SK-N-SH treated with all-trans-retinoic acid at 6 μM for 48 hours (cell line): Measurements from ENCODE around the gene RTN4RL1.

ENCODE experiments used
- ARNTL ChIP-seq: fragments of 450-650 bp; formaldehyde crosslinking; IDR thresholded peaks from 2 replicates; pipeline ENCODE4 v1.5.0; 2020; ENCODE audit warnings: low read depth, mild to moderate bottlenecking, moderate library complexity, borderline replicate concordance
- BACH2 ChIP-seq: fragments of 250-450 bp; sonication (Bioruptor Pico); IDR thresholded peaks from 2 replicates; pipeline ENCODE4 v1.9.0; 2021; ENCODE audit warnings: mild to moderate bottlenecking, borderline replicate concordance
- GLIS3 ChIP-seq: fragments of 250-450 bp; sonication (Bioruptor Pico); IDR thresholded peaks from 2 replicates; pipeline ENCODE4 v1.5.0; 2020; ENCODE audit warnings: mild to moderate bottlenecking, moderate library complexity
- PPARA ChIP-seq: fragments of 250-450 bp; sonication (Bioruptor Pico); IDR thresholded peaks from 2 replicates; pipeline ENCODE4 v1.5.0; 2020; ENCODE audit warnings: mild to moderate bottlenecking, borderline replicate concordance
- RARB ChIP-seq: fragments of 250-450 bp; sonication (Bioruptor Pico); IDR thresholded peaks from 2 replicates; pipeline ENCODE4 v1.8.0; 2021; ENCODE audit warnings: mild to moderate bottlenecking, moderate library complexity
- ZC3H10 ChIP-seq: fragments of 250-450 bp; sonication (Bioruptor Pico); IDR thresholded peaks from 2 replicates; pipeline ENCODE4 v1.5.1; 2021; ENCODE audit warnings: mild to moderate bottlenecking, moderate library complexity
- ZFP3 ChIP-seq: fragments of 250-450 bp; sonication (Bioruptor Pico); IDR thresholded peaks from 2 replicates; pipeline ENCODE4 v1.5.0; 2020; ENCODE audit warnings: mild to moderate bottlenecking, moderate library complexity
- TF ChIP-seq, protein P1 (sequence below): fragments of 250-450 bp; sonication (Bioruptor Pico); IDR thresholded peaks from 2 replicates; pipeline ENCODE4 v1.5.1; 2020; ENCODE audit warnings: low read depth, mild to moderate bottlenecking, moderate library complexity
- TF ChIP-seq, protein P2 (sequence below): fragments of 250-450 bp; sonication (Bioruptor Pico); IDR thresholded peaks from 2 replicates; pipeline ENCODE4 v1.8.0; 2020; ENCODE audit warnings: mild to moderate bottlenecking, moderate library complexity, borderline replicate concordance
- TF ChIP-seq, protein P3 (sequence below): fragments of 250-450 bp; sonication (Bioruptor Pico); IDR thresholded peaks from 2 replicates; pipeline ENCODE4 v1.5.0; 2020; ENCODE audit warnings: mild to moderate bottlenecking, moderate library complexity

DNA sequence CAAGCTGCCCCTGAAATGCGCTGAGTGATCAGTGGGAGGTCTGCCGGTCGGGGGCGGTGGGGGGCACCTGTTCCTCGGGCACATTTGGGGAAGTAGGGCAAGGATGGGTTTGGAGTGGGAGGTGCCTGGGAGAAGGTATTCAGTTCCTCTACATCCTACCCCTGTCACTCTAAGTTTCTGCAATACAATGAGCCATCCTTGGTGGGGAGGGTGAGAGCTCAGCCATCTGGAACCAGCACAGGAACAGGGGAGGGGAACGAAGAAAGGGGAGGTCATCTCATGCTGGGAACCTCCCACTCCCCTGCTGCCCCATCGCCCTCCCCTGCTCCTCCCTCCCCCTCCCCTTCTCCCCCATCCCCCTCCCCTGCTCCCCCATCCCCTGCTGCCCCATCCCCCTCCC is 9.0 kb upstream of the RTN4RL1 start:
- no peak for TF ChIP-seq ZC3H10 (CRISPR knock-in tag)
- TF ChIP-seq, protein P1, sequence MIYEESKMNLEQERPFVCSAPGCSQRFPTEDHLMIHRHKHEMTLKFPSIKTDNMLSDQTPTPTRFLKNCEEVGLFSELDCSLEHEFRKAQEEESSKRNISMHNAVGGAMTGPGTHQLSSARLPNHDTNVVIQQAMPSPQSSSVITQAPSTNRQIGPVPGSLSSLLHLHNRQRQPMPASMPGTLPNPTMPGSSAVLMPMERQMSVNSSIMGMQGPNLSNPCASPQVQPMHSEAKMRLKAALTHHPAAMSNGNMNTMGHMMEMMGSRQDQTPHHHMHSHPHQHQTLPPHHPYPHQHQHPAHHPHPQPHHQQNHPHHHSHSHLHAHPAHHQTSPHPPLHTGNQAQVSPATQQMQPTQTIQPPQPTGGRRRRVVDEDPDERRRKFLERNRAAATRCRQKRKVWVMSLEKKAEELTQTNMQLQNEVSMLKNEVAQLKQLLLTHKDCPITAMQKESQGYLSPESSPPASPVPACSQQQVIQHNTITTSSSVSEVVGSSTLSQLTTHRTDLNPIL (CRISPR knock-in tag) = no peak
- TF ChIP-seq, protein P2, sequence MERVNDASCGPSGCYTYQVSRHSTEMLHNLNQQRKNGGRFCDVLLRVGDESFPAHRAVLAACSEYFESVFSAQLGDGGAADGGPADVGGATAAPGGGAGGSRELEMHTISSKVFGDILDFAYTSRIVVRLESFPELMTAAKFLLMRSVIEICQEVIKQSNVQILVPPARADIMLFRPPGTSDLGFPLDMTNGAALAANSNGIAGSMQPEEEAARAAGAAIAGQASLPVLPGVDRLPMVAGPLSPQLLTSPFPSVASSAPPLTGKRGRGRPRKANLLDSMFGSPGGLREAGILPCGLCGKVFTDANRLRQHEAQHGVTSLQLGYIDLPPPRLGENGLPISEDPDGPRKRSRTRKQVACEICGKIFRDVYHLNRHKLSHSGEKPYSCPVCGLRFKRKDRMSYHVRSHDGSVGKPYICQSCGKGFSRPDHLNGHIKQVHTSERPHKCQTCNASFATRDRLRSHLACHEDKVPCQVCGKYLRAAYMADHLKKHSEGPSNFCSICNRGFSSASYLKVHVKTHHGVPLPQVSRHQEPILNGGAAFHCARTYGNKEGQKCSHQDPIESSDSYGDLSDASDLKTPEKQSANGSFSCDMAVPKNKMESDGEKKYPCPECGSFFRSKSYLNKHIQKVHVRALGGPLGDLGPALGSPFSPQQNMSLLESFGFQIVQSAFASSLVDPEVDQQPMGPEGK (CRISPR knock-in tag) = no peak
- no peak for TF ChIP-seq GLIS3 (CRISPR knock-in tag)
- TF ChIP-seq RARB (CRISPR knock-in tag) = no peak
- no peak for TF ChIP-seq ARNTL (CRISPR knock-in tag)
- no peak for TF ChIP-seq BACH2 (CRISPR knock-in tag)
- no peak for TF ChIP-seq ZFP3 (CRISPR knock-in tag)
- TF ChIP-seq, protein P3, sequence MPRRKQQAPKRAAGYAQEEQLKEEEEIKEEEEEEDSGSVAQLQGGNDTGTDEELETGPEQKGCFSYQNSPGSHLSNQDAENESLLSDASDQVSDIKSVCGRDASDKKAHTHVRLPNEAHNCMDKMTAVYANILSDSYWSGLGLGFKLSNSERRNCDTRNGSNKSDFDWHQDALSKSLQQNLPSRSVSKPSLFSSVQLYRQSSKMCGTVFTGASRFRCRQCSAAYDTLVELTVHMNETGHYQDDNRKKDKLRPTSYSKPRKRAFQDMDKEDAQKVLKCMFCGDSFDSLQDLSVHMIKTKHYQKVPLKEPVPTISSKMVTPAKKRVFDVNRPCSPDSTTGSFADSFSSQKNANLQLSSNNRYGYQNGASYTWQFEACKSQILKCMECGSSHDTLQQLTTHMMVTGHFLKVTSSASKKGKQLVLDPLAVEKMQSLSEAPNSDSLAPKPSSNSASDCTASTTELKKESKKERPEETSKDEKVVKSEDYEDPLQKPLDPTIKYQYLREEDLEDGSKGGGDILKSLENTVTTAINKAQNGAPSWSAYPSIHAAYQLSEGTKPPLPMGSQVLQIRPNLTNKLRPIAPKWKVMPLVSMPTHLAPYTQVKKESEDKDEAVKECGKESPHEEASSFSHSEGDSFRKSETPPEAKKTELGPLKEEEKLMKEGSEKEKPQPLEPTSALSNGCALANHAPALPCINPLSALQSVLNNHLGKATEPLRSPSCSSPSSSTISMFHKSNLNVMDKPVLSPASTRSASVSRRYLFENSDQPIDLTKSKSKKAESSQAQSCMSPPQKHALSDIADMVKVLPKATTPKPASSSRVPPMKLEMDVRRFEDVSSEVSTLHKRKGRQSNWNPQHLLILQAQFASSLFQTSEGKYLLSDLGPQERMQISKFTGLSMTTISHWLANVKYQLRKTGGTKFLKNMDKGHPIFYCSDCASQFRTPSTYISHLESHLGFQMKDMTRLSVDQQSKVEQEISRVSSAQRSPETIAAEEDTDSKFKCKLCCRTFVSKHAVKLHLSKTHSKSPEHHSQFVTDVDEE (CRISPR knock-in tag) = no peak
- no peak for TF ChIP-seq PPARA (CRISPR knock-in tag)
